PFSK-1 (cell line): ENCODE results near the gene SEC11C.

Source experiments
- FOXP2 ChIP-seq: optimal IDR thresholded peaks from 2 replicates; pipeline ENCODE3; 2011; ENCODE audit warnings: borderline replicate concordance, control low read depth, inconsistent platforms; ENCODE audit not compliant: insufficient read depth; ENCODE audit errors: extremely low read length, extremely low read depth
- POLR2AphosphoS5 ChIP-seq: IDR thresholded peaks from 2 replicates; pipeline ENCODE4 v1.6.1; 2012; ENCODE audit warnings: low read depth, mild to moderate bottlenecking, control low read depth, low read length, moderate library complexity
- REST ChIP-seq, 2 experiments: IDR thresholded peaks; 2 replicates each; pipeline versions ENCODE4 v1.6.1 to v1.8.0; 2011 to 2012; ENCODE audit warnings: low read depth in 2 of 2, low read length in 2 of 2, control low read depth in 1 of 2, inconsistent platforms in 1 of 2, mild to moderate bottlenecking in 1 of 2, moderate library complexity in 1 of 2; ENCODE audit not compliant: insufficient read depth in 1 of 2
- SIN3A ChIP-seq: IDR thresholded peaks from 2 replicates; pipeline ENCODE4 v1.6.1; 2012; ENCODE audit warnings: mild to moderate bottlenecking, low read length, moderate library complexity, borderline replicate concordance; ENCODE audit not compliant: insufficient read depth
- TAF1 ChIP-seq: IDR thresholded peaks from 2 replicates; pipeline ENCODE4 v1.6.1; 2012; ENCODE audit warnings: low read length, control low read depth, borderline replicate concordance; ENCODE audit not compliant: insufficient read depth

SEC11C gene

GRCh38 chr18:59149416-59149815 lies 9.7 kb downstream of the SEC11C start:
- TF ChIP-seq REST (IDR thresholded peaks at IDR 0.05; ENCODE audit: insufficient read depth in 1 of 2, low read depth in 2 of 2, low read length in 2 of 2) (no peak), FOXP2 (no peak), POLR2AphosphoS5 (no peak), SIN3A (no peak), TAF1 (no peak)

- TF ChIP-seq REST (IDR thresholded peaks at IDR 0.05; ENCODE audit: insufficient read depth in 1 of 2, low read depth in 2 of 2, low read length in 2 of 2) (no peak), TAF1 (no peak), SIN3A (no peak), FOXP2 (no peak), POLR2AphosphoS5 (no peak)
Measured at GRCh38 chr18:59150236-59150635, 10.6 kb downstream of the SEC11C start.

- TF ChIP-seq FOXP2 (no peak), POLR2AphosphoS5 (no peak), SIN3A (no peak), TAF1 (no peak), REST (IDR thresholded peaks at IDR 0.05; ENCODE audit: insufficient read depth in 1 of 2, low read depth in 2 of 2, low read length in 2 of 2) (no peak)
Measured at GRCh38 chr18:59155153-59155552, 15.5 kb downstream of the SEC11C start.

GRCh38 chr18:59156316-59156715 lies 16.6 kb downstream of the SEC11C start:
- TF ChIP-seq SIN3A, result no peak
- no peak for TF ChIP-seq FOXP2
- no peak for TF ChIP-seq TAF1
- TF ChIP-seq POLR2AphosphoS5, result no peak
- TF ChIP-seq REST (IDR thresholded peaks at IDR 0.05; ENCODE audit: insufficient read depth in 1 of 2, low read depth in 2 of 2, low read length in 2 of 2), result no peak

- no peak for TF ChIP-seq SIN3A
- no peak for TF ChIP-seq TAF1
- TF ChIP-seq FOXP2, result no peak
- no peak for TF ChIP-seq REST (IDR thresholded peaks at IDR 0.05; ENCODE audit: insufficient read depth in 1 of 2, low read depth in 2 of 2, low read length in 2 of 2)
- TF ChIP-seq POLR2AphosphoS5, result no peak
Measured at GRCh38 chr18:59159265-59159664, 19.6 kb downstream of the SEC11C start.
